ENCODE results near the gene ANKRD55. TPM values are rescaled to one million over a fixed set of nuclear protein-coding genes. Genes with fewer than 3 reads are reported as not detected.

ANKRD55 gene
- total and polyA plus RNA-seq, 4 donors = 0.37 to 1.9 (median 1.4) TPM

DNA sequence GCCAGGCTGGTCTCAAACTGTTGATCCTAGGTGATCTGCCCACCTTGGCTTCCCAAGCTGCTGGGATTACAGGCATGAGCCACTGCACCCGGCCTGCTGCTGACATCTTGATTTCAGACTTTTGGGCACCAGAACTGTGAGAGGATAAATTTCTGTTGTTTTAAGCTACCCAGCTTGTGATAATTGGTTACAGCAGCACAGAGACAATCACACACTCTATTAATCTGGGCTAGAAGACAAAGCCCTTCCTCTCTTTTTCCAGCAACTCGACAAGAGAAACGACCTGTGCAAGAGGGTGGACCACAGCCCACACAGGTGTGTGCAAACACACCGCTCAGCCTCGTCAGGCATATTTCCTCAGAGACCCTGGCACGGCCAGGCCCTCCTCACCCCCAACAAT is 4.5 kb downstream of the ANKRD55 start:
- TF ChIP-seq GABPA (IDR thresholded peaks at IDR 0.05 in 1 of 2, conservative IDR thresholded peaks at IDR 0.05 in 1 of 2) = no peak
- TF ChIP-seq EGR1 (IDR thresholded peaks at IDR 0.05; ENCODE audit: low read depth in 2 of 2) = no peak
- TF ChIP-seq TAF1 (conservative IDR thresholded peaks at IDR 0.05) = no peak
- TF ChIP-seq NR2F2 (IDR thresholded peaks at IDR 0.05) = no peak
- TF ChIP-seq, protein P1, sequence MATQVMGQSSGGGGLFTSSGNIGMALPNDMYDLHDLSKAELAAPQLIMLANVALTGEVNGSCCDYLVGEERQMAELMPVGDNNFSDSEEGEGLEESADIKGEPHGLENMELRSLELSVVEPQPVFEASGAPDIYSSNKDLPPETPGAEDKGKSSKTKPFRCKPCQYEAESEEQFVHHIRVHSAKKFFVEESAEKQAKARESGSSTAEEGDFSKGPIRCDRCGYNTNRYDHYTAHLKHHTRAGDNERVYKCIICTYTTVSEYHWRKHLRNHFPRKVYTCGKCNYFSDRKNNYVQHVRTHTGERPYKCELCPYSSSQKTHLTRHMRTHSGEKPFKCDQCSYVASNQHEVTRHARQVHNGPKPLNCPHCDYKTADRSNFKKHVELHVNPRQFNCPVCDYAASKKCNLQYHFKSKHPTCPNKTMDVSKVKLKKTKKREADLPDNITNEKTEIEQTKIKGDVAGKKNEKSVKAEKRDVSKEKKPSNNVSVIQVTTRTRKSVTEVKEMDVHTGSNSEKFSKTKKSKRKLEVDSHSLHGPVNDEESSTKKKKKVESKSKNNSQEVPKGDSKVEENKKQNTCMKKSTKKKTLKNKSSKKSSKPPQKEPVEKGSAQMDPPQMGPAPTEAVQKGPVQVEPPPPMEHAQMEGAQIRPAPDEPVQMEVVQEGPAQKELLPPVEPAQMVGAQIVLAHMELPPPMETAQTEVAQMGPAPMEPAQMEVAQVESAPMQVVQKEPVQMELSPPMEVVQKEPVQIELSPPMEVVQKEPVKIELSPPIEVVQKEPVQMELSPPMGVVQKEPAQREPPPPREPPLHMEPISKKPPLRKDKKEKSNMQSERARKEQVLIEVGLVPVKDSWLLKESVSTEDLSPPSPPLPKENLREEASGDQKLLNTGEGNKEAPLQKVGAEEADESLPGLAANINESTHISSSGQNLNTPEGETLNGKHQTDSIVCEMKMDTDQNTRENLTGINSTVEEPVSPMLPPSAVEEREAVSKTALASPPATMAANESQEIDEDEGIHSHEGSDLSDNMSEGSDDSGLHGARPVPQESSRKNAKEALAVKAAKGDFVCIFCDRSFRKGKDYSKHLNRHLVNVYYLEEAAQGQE (IDR thresholded peaks at IDR 0.05) = no peak
- no peak for TF ChIP-seq RAD21 (IDR thresholded peaks at IDR 0.05)
- TF ChIP-seq FOXA2 (IDR thresholded peaks at IDR 0.05) = no peak
- TF ChIP-seq HNF4G (IDR thresholded peaks at IDR 0.05) = no peak
- TF ChIP-seq YY1 (IDR thresholded peaks at IDR 0.05) = no peak
- TF ChIP-seq, protein P2, sequence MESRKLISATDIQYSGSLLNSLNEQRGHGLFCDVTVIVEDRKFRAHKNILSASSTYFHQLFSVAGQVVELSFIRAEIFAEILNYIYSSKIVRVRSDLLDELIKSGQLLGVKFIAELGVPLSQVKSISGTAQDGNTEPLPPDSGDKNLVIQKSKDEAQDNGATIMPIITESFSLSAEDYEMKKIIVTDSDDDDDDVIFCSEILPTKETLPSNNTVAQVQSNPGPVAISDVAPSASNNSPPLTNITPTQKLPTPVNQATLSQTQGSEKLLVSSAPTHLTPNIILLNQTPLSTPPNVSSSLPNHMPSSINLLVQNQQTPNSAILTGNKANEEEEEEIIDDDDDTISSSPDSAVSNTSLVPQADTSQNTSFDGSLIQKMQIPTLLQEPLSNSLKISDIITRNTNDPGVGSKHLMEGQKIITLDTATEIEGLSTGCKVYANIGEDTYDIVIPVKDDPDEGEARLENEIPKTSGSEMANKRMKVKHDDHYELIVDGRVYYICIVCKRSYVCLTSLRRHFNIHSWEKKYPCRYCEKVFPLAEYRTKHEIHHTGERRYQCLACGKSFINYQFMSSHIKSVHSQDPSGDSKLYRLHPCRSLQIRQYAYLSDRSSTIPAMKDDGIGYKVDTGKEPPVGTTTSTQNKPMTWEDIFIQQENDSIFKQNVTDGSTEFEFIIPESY (IDR thresholded peaks at IDR 0.05) = no peak
- TF ChIP-seq, protein P3, sequence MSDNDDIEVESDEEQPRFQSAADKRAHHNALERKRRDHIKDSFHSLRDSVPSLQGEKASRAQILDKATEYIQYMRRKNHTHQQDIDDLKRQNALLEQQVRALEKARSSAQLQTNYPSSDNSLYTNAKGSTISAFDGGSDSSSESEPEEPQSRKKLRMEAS (IDR thresholded peaks at IDR 0.05) = no peak
- TF ChIP-seq, protein P4, sequence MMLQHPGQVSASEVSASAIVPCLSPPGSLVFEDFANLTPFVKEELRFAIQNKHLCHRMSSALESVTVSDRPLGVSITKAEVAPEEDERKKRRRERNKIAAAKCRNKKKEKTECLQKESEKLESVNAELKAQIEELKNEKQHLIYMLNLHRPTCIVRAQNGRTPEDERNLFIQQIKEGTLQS (IDR thresholded peaks at IDR 0.05) = no peak
- TF ChIP-seq FOXA1 (IDR thresholded peaks at IDR 0.05) = no peak
- DNase-seq (ENCODE audit: low spot score) = no peak
- 87% methylated on average over 6 of the region's 6 CpGs for WGBS
- no peaks in the 10 kb centered on the region for H3K9me3 ChIP-seq (ENCODE audit: control insufficient read depth in 4 of 4, low read length in 3 of 4)
- H3K27ac ChIP-seq (ENCODE audit: low read depth in 1 of 2, low read length in 2 of 2) = no peak overlapping the region
- H3K27me3 ChIP-seq (ENCODE audit: control insufficient read depth in 4 of 4, insufficient read depth in 4 of 4, low read length in 3 of 4) = no peaks in the 10 kb centered on the region
- no peak overlapping the region for H3K4me3 ChIP-seq (ENCODE audit: low read depth in 1 of 3, low read length in 3 of 3)
- H3K36me3 ChIP-seq (ENCODE audit: control insufficient read depth in 4 of 4, insufficient read depth in 3 of 4, low read depth in 1 of 4, low read length in 3 of 4) = no peaks in the 10 kb centered on the region
- H3K9ac ChIP-seq (ENCODE audit: low read depth in 1 of 2, low read length in 2 of 2) = no peak overlapping the region
- no peaks in the 10 kb centered on the region for H3K4me1 ChIP-seq (ENCODE audit: control insufficient read depth in 4 of 4, insufficient read depth in 4 of 4, low read length in 3 of 4)

- no peaks in the 10 kb centered on the region for H3K27me3 ChIP-seq (ENCODE audit: control insufficient read depth in 4 of 4, insufficient read depth in 4 of 4, low read length in 3 of 4)
- TF ChIP-seq FOXA2 (IDR thresholded peaks at IDR 0.05) (no peak), GABPA (IDR thresholded peaks at IDR 0.05 in 1 of 2, conservative IDR thresholded peaks at IDR 0.05 in 1 of 2) (no peak), RXRA (IDR thresholded peaks at IDR 0.05) (no peak), RAD21 (IDR thresholded peaks at IDR 0.05) (no peak), JUND (IDR thresholded peaks at IDR 0.05) (no peak), YY1 (IDR thresholded peaks at IDR 0.05) (no peak), CTCF (IDR thresholded peaks at IDR 0.05; ENCODE audit: low read depth, low read length, missing input control) (no peak), EGR1 (IDR thresholded peaks at IDR 0.05; ENCODE audit: low read depth in 2 of 2) (no peak), TAF1 (conservative IDR thresholded peaks at IDR 0.05) (no peak), FOXA1 (IDR thresholded peaks at IDR 0.05) (no peak), NR2F2 (IDR thresholded peaks at IDR 0.05) (no peak), HNF4G (IDR thresholded peaks at IDR 0.05) (no peak)
- TF ChIP-seq, protein P3 (IDR thresholded peaks at IDR 0.05) = no peak
- TF ChIP-seq, protein P4 (IDR thresholded peaks at IDR 0.05) = no peak
- TF ChIP-seq, protein P1 (IDR thresholded peaks at IDR 0.05) = no peak
- H3K9ac ChIP-seq (ENCODE audit: low read depth in 1 of 2, low read length in 2 of 2) = no peak overlapping the region
- no peak overlapping the region for H3K27ac ChIP-seq (ENCODE audit: low read depth in 1 of 2, low read length in 2 of 2)
- H3K4me1 ChIP-seq (ENCODE audit: control insufficient read depth in 4 of 4, insufficient read depth in 4 of 4, low read length in 3 of 4) = no peaks in the 10 kb centered on the region
- no peak for DNase-seq (ENCODE audit: low spot score)
- no peaks in the 10 kb centered on the region for H3K9me3 ChIP-seq (ENCODE audit: control insufficient read depth in 4 of 4, low read length in 3 of 4)
- 95% methylated on average over 5 of the region's 5 CpGs for WGBS
- no peaks in the 10 kb centered on the region for H3K36me3 ChIP-seq (ENCODE audit: control insufficient read depth in 4 of 4, insufficient read depth in 3 of 4, low read depth in 1 of 4, low read length in 3 of 4)
- no peak overlapping the region for H3K4me3 ChIP-seq (ENCODE audit: low read depth in 1 of 3, low read length in 3 of 3)
These were observed 5.4 kb downstream of the ANKRD55 start for GRCh38 chr5:56227691-56228090.
